ENCODE measurements around the gene CHEK1. TPM values are rescaled to one million over a fixed set of nuclear protein-coding genes. Genes with fewer than 3 reads are reported as not detected.
A peak's percentile ranks its signal among the peaks of the same experiment; 100 is the strongest.

CHEK1 gene
- total RNA-seq, 2 donors from 2014 or later = 103 to 123 TPM

DNA sequence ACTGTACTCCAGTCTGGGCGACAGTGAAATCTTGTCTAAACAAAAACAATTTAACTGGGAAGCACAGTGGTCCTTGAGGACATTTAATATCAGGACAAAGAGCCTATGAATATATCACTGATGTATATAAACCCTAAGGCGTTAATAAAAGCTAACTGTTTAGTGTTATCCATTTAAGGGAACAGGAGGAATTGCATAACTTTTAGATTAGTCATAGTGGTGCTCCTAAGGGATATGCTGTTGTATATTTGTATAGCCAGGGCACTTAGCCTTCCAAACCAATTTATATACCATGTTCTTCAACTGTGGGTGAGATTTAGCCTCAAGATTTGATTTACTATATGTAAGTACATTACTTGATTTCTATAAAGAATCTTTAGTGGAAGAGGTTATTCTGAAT, 3.0 kb upstream of the CHEK1 start:
- WGBS, 2 experiments (ENCODE audit: insufficient coverage in 1 of 2, insufficient read length in 1 of 2) = 92 to 100% methylated on average over 1 to 2 of the region's 2 CpGs
- no peaks in the 10 kb centered on the region for H3K4me1 ChIP-seq (ENCODE audit: control insufficient read depth, insufficient read depth, low read length)
- H3K9ac ChIP-seq (ENCODE audit: extremely low read depth, low read length, poor library complexity, severe bottlenecking) = no peak overlapping the region
- no peak overlapping the region for H3K27ac ChIP-seq (ENCODE audit: low read depth, low read length)
- peaks cover 6% of the 10 kb centered on the region for H3K4me1 Mint-ChIP-seq
- no peaks in the 10 kb centered on the region for H3K9me3 Mint-ChIP-seq
- peaks cover 45% of the 10 kb centered on the region for H3K36me3 Mint-ChIP-seq (ENCODE audit: low read depth)
- no peak overlapping the region for H3K4me3 Mint-ChIP-seq
- peaks cover 64% of the 10 kb centered on the region for H3K36me3 ChIP-seq (ENCODE audit: control insufficient read depth, insufficient read depth, low read length)
- no peak overlapping the region for H3K4me3 ChIP-seq (ENCODE audit: low read length)
- H3K27me3 Mint-ChIP-seq (ENCODE audit: insufficient read depth) = no peaks in the 10 kb centered on the region
- H3K27ac Mint-ChIP-seq = peak overlapping the region; percentile 49
- H3K27me3 ChIP-seq (ENCODE audit: control insufficient read depth, insufficient read depth, low read length, poor library complexity, severe bottlenecking) = no peaks in the 10 kb centered on the region
- H3K9me3 ChIP-seq (ENCODE audit: control insufficient read depth, low read length) = no peaks in the 10 kb centered on the region
- no peak for DNase-seq
- no peak for TF ChIP-seq CTCF (conservative IDR thresholded peaks at IDR 0.05)

DNA sequence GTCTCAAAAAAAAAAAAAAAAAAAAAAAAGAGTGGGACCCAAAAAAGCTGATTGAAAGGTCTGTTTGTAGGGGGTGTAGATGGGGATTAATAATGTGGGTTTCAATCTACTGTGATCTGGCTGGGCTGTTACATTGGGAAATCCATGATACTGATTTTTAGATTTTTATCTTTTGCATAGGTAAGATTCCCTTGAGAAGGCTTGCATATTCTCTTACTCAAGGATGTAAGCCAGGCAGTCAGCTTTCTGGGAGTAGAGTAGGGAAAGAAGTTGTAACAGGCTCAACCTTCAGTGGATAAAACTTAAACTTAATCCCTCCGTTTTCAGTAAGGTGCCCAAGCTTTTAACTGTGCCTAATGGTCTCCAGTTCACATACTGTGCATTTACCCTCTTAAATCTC, 1.9 kb upstream of the CHEK1 start:
- H3K9me3 Mint-ChIP-seq = no peaks in the 10 kb centered on the region
- peaks cover 56% of the 10 kb centered on the region for H3K36me3 ChIP-seq (ENCODE audit: control insufficient read depth, insufficient read depth, low read length)
- peaks cover 42% of the 10 kb centered on the region for H3K36me3 Mint-ChIP-seq (ENCODE audit: low read depth)
- WGBS, 2 experiments (ENCODE audit: insufficient coverage in 1 of 2, insufficient read length in 1 of 2) = 89 to 95% methylated on average over 1 of the region's 1 CpG
- no peak overlapping the region for H3K4me3 ChIP-seq (ENCODE audit: low read length)
- H3K27ac ChIP-seq (ENCODE audit: low read depth, low read length) = no peak overlapping the region
- no peak overlapping the region for H3K27ac Mint-ChIP-seq
- TF ChIP-seq CTCF (conservative IDR thresholded peaks at IDR 0.05) = no peak
- peaks cover 3% of the 10 kb centered on the region for H3K4me1 ChIP-seq (ENCODE audit: control insufficient read depth, insufficient read depth, low read length)
- H3K27me3 Mint-ChIP-seq (ENCODE audit: insufficient read depth) = no peaks in the 10 kb centered on the region
- no peak overlapping the region for H3K4me3 Mint-ChIP-seq
- peaks cover 11% of the 10 kb centered on the region for H3K4me1 Mint-ChIP-seq
- H3K9ac ChIP-seq (ENCODE audit: extremely low read depth, low read length, poor library complexity, severe bottlenecking) = no peak overlapping the region
- no peaks in the 10 kb centered on the region for H3K9me3 ChIP-seq (ENCODE audit: control insufficient read depth, low read length)
- H3K27me3 ChIP-seq (ENCODE audit: control insufficient read depth, insufficient read depth, low read length, poor library complexity, severe bottlenecking) = no peaks in the 10 kb centered on the region
- DNase-seq = no peak

GRCh38 chr11:125625225-125625629, 264 bp downstream of the CHEK1 start:
- Mint-ChIP-seq H3K36me3 (ENCODE audit: low read depth) (peaks cover 38% of the 10 kb centered on the region), H3K4me1 (peaks cover 11% of the 10 kb centered on the region), H3K27me3 (ENCODE audit: insufficient read depth) (no peaks in the 10 kb centered on the region), H3K9me3 (no peaks in the 10 kb centered on the region), H3K27ac (peak overlapping the region; percentile 96), H3K4me3 (peak overlapping the region; percentile 84)
- peaks cover 4% of the 10 kb centered on the region for H3K4me1 ChIP-seq (ENCODE audit: control insufficient read depth, insufficient read depth, low read length)
- peak overlapping the region; percentile 96 for H3K27ac ChIP-seq (ENCODE audit: low read depth, low read length)
- H3K4me3 ChIP-seq (ENCODE audit: low read length) = peak overlapping the region; percentile 99
- DNase-seq = no peak
- H3K9me3 ChIP-seq (ENCODE audit: control insufficient read depth, low read length) = no peaks in the 10 kb centered on the region
- H3K27me3 ChIP-seq (ENCODE audit: control insufficient read depth, insufficient read depth, low read length, poor library complexity, severe bottlenecking) = no peaks in the 10 kb centered on the region
- 10 to 14% methylated on average over 12 to 20 of the region's 20 CpGs for WGBS, 2 experiments (ENCODE audit: insufficient coverage in 1 of 2, insufficient read length in 1 of 2)
- peak overlapping the region; percentile 92 for H3K9ac ChIP-seq (ENCODE audit: extremely low read depth, low read length, poor library complexity, severe bottlenecking)
- H3K36me3 ChIP-seq (ENCODE audit: control insufficient read depth, insufficient read depth, low read length) = peaks cover 50% of the 10 kb centered on the region
- TF ChIP-seq CTCF (conservative IDR thresholded peaks at IDR 0.05) = no peak
